Epithelial cell of prostate (primary cell): ENCODE data around the gene REG3A.

Experiments used
- DNase-seq: peaks from one replicate; pipeline ENCODE4 v3.0.0-alpha.2; 2011; ENCODE audit warnings: low read depth, low spot score
- H3K27ac ChIP-seq: fragments of 450-650 bp; 2 replicates; pipeline ENCODE4 v1.5.1; 2017; ENCODE audit warnings: mild to moderate bottlenecking

Gene REG3A

GRCh38 chr2:79124907-79125720, 34.4 kb downstream of the REG3A start:
- H3K27ac ChIP-seq = no peak overlapping the region
- no peak for DNase-seq

- H3K27ac ChIP-seq = no peak overlapping the region
- no peak for DNase-seq
Measured at GRCh38 chr2:79122676-79123075, 36.9 kb downstream of the REG3A start.

GRCh38 chr2:79120194-79120713, 39.3 kb downstream of the REG3A start, which contains the start of gene REG1A:
Gene REG1A, plus strand, starts transcription at chr2:79120488. Its CDS starts 374 bp downstream, at chr2:79120862.
- no peak for DNase-seq
- H3K27ac ChIP-seq = no peak within 1 kb of the TSS

- DNase-seq = no peak
- no peak overlapping the region for H3K27ac ChIP-seq
Measured at GRCh38 chr2:79116997-79117928, 42.3 kb downstream of the REG3A start.

GRCh38 chr2:79114797-79115494, 44.6 kb downstream of the REG3A start:
- no peak for DNase-seq
- H3K27ac ChIP-seq = no peak overlapping the region

GRCh38 chr2:79112269-79112668, 47.3 kb downstream of the REG3A start:
- no peak overlapping the region for H3K27ac ChIP-seq
- no peak for DNase-seq
